Measurements from ENCODE around the gene TMEM259.

TMEM259 gene

GRCh38 chr19:1011831-1012333 is 9.0 kb downstream of the TMEM259 start:
- TF ChIP-seq CTCF (IDR thresholded peaks at IDR 0.05; ENCODE audit: borderline replicate concordance, insufficient read depth, low read depth, low read length): no peak
- no peak overlapping the region for H3K4me3 ChIP-seq (ENCODE audit: low read depth, low read length)

- TF ChIP-seq CTCF (IDR thresholded peaks at IDR 0.05; ENCODE audit: borderline replicate concordance, insufficient read depth, low read depth, low read length): no peak
- H3K4me3 ChIP-seq (ENCODE audit: low read depth, low read length): no peak overlapping the region
Measured at GRCh38 chr19:1010586-1011510, 10.1 kb downstream of the TMEM259 start.

GRCh38 chr19:1009981-1010538 is 10.9 kb downstream of the TMEM259 start:
- TF ChIP-seq CTCF (IDR thresholded peaks at IDR 0.05; ENCODE audit: borderline replicate concordance, insufficient read depth, low read depth, low read length): no peak
- H3K4me3 ChIP-seq (ENCODE audit: low read depth, low read length): no peak overlapping the region

- no peak overlapping the region for H3K4me3 ChIP-seq (ENCODE audit: low read depth, low read length)
- no peak for TF ChIP-seq CTCF (IDR thresholded peaks at IDR 0.05; ENCODE audit: borderline replicate concordance, insufficient read depth, low read depth, low read length)
Measured at GRCh38 chr19:1009041-1009980, 11.6 kb downstream of the TMEM259 start.

- no peak overlapping the region for H3K4me3 ChIP-seq (ENCODE audit: low read depth, low read length)
- no peak for TF ChIP-seq CTCF (IDR thresholded peaks at IDR 0.05; ENCODE audit: borderline replicate concordance, insufficient read depth, low read depth, low read length)
Measured at GRCh38 chr19:1008268-1009040, 12.5 kb downstream of the TMEM259 start.
